Measurements from ENCODE around the gene NOXA1.

Gene NOXA1

DNA sequence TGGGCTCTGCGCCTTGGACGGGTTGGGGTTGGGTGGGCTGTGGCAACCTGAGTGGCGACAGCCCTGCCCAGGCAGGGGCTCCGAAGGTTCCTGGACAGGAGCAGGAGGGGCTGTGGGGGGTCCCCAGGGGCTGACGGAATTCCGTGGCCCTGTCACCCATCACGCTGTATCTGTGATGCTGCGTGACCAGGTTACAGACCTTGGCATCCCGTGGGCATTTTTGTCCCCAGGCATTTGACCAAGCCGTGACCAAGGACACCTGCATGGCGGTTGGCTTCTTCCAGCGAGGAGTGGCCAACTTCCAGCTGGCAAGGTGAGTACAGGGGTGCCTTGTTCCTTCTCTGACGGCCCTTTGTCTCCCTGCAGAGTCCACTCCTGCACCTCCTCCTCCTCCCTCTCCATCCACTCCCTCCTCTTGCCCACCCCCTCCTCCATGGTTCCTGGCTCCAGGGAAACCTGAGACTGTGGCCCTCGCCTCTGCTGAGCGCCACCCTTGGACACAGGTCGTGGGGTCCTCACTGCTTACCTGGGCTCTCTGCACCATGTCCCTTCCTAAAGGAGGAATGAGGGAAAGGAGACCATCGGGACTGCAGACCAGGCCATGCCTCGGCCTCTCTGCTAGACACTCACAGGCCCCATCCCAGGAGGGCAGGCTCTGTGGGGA lies 3.0 kb downstream of the NOXA1 start:
- TF ChIP-seq, protein P1, sequence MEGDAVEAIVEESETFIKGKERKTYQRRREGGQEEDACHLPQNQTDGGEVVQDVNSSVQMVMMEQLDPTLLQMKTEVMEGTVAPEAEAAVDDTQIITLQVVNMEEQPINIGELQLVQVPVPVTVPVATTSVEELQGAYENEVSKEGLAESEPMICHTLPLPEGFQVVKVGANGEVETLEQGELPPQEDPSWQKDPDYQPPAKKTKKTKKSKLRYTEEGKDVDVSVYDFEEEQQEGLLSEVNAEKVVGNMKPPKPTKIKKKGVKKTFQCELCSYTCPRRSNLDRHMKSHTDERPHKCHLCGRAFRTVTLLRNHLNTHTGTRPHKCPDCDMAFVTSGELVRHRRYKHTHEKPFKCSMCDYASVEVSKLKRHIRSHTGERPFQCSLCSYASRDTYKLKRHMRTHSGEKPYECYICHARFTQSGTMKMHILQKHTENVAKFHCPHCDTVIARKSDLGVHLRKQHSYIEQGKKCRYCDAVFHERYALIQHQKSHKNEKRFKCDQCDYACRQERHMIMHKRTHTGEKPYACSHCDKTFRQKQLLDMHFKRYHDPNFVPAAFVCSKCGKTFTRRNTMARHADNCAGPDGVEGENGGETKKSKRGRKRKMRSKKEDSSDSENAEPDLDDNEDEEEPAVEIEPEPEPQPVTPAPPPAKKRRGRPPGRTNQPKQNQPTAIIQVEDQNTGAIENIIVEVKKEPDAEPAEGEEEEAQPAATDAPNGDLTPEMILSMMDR (IDR thresholded peaks at IDR 0.05) = no peak

DNA sequence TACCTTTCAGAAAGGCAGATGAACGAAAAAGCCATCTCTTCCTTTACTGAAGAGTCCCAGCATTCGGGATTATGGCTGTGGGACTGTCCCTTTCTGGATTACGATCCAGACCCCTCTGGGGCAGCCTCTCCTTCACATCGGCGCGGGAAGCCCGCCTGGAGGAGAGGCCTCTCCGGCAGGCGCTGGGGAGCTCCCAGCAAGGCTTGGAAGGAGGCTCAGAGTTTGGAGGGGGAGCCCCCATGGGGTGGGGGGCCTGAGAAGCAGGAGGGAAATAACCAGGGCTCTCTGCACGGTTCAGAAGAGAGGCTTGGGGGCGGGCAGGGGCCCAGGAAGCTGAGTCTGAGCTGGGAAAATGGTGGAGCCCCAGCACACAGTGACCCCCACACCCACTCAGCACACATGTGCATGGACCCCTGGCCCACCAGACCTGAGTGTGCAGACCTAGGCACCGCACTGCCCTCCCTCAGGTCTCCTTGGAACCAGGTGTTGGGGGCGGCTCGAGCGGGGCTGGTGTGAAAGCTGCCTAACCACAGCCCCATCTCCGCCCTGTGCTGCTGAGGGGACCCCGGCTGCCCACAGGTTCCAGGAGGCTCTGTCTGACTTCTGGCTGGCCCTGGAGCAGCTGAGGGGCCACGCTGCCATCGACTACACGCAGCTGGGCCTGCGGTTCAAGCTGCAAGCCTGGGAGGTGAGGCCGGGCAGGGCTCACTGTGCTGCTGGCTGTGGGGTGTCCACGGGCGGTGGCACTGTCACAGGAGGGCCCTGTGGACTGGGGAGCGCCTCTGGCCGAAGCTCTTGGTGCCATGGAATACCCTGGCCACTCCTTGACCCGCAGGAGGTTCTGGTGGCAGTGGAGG lies 4.5 kb downstream of the NOXA1 start:
- TF ChIP-seq, protein P1 (IDR thresholded peaks at IDR 0.05) = no peak

GRCh38 chr9:137428311-137428630 lies 5.1 kb downstream of the NOXA1 start:
- TF ChIP-seq, protein P1 (IDR thresholded peaks at IDR 0.05) = no peak

DNA sequence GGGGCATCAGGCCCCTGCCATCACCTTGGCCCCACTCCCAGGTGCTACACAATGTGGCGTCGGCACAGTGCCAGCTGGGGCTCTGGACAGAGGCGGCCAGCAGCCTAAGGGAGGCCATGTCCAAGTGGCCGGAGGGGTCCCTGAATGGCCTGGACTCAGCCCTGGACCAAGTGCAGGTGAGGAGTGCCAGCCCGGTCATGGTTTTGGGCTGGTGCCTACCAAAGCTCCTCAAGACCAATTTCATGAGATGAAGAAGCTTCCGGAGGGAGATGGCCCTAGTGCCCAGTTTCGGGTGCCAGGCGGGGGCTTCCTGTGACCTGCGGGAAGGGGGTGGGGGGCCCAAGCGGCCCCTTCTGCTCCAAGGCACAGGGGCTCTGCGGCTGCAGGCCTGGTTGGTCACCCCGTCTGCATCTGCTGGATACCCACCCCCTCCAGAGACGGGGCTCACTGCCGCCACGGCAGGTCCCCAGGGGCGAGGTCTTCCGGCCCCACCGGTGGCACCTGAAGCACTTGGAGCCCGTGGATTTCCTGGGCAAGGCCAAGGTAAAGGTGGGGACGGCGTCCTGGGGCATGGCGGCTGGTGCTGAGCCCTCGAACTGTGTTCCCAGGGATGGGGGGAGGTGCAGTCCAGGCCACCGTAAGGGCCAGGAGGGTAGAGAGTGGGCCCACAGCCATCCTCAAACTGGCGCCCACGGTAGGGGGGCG lies 5.8 kb downstream of the NOXA1 start:
- TF ChIP-seq, protein P1 (IDR thresholded peaks at IDR 0.05) = no peak

GRCh38 chr9:137429546-137429890 lies 6.3 kb downstream of the NOXA1 start:
- TF ChIP-seq, protein P1 (IDR thresholded peaks at IDR 0.05) = no peak

- TF ChIP-seq, protein P1 (IDR thresholded peaks at IDR 0.05) = no peak
These were observed 7.0 kb downstream of the NOXA1 start for GRCh38 chr9:137429974-137430722.

DNA sequence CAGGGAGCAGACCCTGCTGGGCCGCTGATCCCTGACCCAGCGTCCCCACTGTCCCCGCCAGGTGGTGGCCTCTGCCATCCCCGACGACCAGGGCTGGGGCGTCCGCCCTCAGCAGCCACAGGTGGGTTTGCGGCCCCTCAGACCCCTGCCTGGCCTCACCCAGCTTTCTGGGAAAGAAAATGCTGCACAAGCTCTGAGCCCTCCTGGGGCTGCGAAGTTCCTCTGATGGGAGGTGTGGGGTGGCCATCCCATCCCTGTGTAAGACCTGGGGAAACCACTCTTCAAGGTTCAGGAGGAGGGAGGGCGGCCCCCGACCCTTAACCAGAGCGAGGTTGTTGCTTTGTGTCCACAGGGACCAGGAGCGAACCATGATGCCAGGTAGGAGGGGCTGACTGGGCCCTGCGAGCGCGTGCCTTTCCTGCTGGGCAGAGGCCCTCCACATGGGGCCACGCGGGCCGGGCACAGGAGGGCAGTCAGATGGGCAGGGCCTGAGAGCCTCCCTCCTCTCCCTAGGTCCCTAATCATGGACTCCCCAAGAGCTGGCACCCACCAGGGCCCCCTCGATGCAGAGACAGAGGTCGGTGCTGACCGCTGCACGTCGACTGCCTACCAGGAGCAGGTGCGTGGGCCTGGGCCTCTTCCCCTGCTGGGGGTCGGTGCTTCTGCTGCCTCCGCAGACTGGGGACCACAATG lies 7.7 kb downstream of the NOXA1 start:
- TF ChIP-seq, protein P1 (IDR thresholded peaks at IDR 0.05) = no peak
